SU-DHL-6 (cell line): ENCODE data around the gene LRRC40.

Experiments
- EZH2phosphoT487 ChIP-seq: fragments of 200-600 bp; sonication (generic), shearing (Covaris generic); conservative IDR thresholded peaks from 2 replicates; pipeline ENCODE4 v1.6.1; 2018; ENCODE audit warnings: mild to moderate bottlenecking, antibody characterized with exemption, low read length, moderate library complexity, mixed read lengths
- TF ChIP-seq, protein P1 (sequence below): fragments of 200-600 bp; sonication (generic); IDR thresholded peaks from one replicate; pipeline ENCODE4 v1.5.1; 2017; ENCODE audit warnings: antibody characterized with exemption, mild to moderate bottlenecking, low read length, moderate library complexity; ENCODE audit not compliant: insufficient read depth, poor library complexity, severe bottlenecking

DNA sequence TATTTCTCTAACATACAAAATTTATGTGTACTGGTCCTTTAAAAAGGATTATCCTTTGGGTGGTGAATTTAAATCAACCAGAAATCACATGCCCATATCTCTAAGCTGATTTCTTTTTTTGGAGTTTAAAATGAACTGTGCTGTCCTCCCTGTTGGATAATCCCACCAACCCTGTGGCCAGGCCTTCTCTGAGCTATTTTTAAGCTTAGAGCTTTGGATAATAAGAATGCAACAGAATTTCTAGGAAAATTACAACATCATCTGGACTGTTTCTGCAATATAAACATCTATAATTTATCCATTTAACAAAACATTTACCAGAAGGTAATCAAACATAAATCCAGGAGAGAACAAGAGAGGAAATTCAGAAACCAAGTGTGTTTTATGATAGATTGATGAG, 88.3 kb downstream of the LRRC40 start:
- TF ChIP-seq, protein P1, sequence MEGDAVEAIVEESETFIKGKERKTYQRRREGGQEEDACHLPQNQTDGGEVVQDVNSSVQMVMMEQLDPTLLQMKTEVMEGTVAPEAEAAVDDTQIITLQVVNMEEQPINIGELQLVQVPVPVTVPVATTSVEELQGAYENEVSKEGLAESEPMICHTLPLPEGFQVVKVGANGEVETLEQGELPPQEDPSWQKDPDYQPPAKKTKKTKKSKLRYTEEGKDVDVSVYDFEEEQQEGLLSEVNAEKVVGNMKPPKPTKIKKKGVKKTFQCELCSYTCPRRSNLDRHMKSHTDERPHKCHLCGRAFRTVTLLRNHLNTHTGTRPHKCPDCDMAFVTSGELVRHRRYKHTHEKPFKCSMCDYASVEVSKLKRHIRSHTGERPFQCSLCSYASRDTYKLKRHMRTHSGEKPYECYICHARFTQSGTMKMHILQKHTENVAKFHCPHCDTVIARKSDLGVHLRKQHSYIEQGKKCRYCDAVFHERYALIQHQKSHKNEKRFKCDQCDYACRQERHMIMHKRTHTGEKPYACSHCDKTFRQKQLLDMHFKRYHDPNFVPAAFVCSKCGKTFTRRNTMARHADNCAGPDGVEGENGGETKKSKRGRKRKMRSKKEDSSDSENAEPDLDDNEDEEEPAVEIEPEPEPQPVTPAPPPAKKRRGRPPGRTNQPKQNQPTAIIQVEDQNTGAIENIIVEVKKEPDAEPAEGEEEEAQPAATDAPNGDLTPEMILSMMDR: no peak
- no peak for TF ChIP-seq EZH2phosphoT487
